NK-92 (cell line): ENCODE data around the gene EPO.
"Not testable (repeated sequence)": the region's sequence is repeated elsewhere in the genome, so short reads cannot be mapped to it uniquely, and the experiment has no call there.

Source experiments
- DNase-seq: peaks from one replicate; lab custom pipeline; 2025; ENCODE audit not compliant: unreplicated experiment; lab: John Stamatoyannopoulos, UW

Gene EPO

DNA sequence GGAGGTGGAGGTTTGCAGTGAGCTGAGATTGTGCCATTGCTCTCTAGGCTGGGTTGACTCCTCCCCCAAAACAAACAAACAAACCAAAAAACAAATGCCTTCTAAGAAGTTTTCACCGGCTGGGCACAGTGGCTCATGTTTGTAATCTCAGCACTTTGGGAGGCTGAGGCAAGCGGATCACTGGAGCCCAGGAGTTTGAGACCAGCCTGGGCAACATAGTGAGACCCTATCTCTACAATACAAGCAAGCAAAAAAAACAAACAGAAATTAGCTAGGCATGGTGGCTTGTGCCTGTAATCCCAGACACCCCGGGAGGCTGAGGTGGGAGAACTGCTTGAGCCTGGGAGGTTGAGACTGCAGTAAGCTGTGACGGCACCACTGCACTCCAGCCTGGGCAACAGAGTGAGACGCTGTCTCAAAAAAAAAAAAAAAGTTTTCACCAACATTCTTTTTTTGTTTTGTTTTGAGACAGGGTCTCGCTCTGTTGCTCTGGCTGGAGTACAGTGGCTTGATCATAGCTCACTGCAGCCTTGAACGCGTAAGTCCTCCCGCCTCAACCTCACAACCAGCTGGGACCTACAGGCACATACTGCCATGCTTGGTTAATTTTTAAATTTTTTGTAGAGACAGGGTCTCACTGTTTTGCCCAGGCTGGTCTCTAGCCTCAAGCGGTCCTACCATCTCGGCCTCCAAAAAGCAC is 11.8 kb downstream of the EPO start:
- DNase-seq = no peak

GRCh38 chr7:100735730-100736129 is 15.5 kb downstream of the EPO start:
- DNase-seq = no peak

GRCh38 chr7:100736671-100737070 is 16.4 kb downstream of the EPO start:
- DNase-seq = no peak

- no peak for DNase-seq
Observed at GRCh38 chr7:100739934-100740333, 19.7 kb downstream of the EPO start.

DNA sequence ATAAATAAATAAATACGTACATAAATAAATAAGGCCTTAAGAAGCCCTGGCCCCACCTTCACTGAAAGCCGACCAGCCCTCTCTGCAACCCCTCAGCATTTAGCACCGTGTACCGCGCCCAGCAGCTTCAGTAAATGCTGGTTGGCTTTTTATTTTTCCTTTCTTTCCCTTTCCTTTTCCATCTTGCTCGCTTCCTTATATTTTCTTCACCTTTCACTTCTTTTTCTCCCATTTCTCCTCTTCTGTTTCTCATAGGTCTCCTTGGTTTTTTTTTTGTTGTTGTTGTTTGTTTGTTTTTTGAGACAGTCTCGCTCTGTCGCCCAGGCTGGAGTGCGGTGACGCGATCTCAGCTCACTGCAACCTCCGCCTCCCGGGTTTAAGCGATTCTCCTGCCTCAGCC is 24.3 kb downstream of the EPO start:
- DNase-seq = no peak

GRCh38 chr7:100745184-100745583 is 24.9 kb downstream of the EPO start:
- DNase-seq = no peak

GRCh38 chr7:100752994-100753393 is 32.7 kb downstream of the EPO start:
- DNase-seq = no peak

DNA sequence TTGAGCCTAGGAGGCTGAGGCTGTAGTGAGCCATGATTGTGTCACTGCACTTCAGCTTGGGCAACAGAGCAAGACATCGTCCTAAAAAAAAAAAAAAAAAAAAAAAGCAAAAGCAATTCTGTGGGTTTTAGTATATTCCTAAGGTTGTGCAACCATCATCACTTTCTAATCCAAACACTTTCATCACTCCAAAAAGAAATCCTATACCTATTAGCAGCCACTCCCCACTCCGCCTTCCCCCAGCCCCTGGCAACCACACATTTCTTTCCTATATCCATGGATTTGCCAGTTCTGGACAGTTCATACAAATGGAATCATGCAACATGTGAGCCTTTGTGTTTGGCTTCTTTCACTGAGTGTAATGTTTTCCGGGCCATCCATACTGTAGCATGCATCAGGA is 33.5 kb downstream of the EPO start:
- DNase-seq = no peak

DNA sequence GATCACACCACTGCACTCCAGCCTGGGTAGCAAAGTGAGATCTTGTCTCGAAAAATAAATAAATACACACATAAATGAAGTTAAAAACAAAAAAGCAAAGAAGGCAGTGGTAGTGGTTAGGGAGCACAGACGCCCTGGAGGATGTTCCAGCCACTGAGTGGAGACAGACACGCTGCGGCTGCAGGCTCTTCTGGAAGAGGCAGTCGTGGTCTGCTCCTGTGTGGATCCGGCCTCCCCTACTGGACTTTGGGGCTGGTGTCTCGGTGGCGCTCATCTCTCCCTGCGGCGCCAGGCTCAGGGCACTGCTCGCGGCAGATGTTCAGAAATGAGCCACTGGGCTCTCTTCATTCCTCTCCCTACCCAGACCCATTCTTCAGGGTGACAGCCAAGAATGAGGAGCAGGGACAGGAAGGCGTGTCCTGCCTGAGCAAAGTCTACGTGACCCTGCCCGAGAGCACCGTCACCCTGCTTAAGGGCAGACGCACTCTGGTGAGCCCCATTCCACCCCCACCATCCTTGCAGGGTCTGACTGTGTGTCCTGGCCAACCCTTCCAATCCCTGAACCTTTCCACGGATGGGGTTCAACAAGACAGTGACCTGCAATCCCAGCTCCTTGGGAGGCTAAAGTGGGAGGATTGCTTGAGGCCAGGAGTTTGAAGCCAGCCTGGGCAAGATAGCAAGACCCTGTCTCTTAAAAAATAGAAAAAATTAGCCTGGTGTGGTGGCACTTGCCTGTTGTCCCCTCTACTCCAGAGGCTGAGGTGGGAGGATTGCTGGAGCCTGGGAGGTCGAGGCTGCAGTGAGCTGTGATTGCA is 39.3 kb downstream of the EPO start:
- DNase-seq = no peak

DNA sequence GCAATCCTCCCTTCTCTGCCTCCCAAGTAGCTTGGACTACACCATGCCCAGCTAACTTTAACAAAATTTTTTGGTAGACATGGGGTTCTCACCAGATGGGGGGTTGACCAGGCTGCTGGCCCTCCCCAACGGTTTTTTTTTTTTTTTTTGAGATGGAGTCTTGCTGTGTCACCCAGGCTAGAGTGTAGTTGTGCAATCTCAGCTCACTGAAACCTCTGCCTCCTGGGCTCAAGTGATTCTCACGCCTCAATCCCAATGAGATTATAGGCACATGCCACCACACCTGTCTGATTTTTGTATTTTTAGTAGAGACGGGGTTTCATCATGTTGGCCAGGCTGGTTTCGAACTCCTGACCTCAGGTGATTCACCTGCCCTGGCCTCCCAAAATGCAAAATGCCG is 42.6 kb downstream of the EPO start:
- not testable (repeated sequence) for DNase-seq

DNA sequence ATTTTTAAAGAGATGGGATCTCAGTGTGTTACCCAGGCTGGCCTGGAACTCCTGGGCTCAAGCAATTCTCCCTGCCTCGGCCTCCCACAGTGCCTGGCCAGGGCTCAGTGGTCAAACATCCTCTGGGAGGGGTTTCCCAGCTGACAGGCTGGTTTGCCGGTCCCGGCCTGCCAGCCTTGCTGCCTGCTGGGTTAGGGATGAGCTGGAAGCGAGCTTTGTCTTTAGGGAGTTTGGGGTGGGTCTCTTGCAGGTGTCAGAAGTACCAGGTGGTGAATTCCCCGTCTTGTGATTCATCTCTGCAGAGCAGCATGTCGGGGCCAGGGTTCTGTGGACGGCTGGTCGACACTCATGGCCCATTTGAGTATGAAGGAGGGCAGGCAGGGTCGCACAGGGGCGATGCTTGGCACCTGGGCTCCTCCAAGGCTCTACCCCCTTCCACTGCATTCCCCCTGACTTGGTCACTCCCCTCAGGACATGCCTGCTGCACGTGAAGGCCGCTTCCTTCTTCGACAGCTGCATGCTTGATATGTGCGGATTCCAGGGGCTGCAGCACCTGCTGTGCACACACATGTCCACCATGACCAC is 43.4 kb downstream of the EPO start:
- no peak for DNase-seq

DNA sequence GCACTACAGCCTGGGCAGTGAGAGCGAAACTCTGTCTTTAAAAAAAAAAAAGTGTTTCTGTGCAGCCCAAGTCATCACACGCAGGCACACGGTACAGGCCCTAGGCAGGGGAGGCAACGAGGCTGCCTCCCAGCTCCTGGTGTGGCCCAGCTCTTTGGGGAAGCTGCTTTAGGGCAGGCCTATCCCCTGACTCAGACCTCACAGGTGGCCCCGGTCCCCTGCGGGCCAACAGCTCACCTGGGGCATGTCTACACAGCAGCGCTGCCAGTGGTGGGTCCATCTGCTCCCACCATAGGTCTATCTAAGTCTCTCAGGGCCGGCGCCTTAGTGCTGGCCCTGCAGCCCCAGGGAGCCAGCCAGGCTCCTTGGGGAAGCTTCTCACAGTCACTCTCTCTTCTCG is 44.6 kb downstream of the EPO start:
- no peak for DNase-seq

DNA sequence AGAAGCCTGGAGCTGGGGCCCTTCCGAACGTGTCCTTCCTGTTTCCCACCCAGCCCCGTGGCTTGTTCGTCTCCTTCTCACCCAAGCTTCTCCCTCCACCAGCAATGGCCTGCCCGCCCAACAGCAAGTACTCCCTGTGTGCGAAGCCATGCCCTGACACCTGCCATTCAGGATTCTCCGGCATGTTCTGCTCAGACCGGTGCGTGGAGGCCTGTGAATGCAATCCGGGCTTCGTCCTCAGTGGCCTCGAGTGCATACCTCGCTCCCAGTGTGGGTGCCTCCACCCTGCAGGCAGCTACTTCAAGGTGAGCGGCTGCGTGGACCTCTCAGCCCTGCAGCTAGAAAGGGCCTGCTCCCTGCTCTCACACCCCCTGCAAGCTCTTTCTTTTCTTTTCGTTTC is 45.0 kb downstream of the EPO start:
- DNase-seq = no peak

- no peak for DNase-seq
Observed at GRCh38 chr7:100768784-100769183, 48.5 kb downstream of the EPO start.
